Measurements from ENCODE around the gene ZNF624. TPM values are rescaled to one million over a fixed set of nuclear protein-coding genes. Genes with fewer than 3 reads are reported as not detected.

Gene ZNF624
- total RNA-seq: 1.9 and 2.2 TPM in 2 replicates

GRCh38 chr17:16653367-16654041 is at the start of gene ZNF624:
Gene ZNF624, minus strand, starts transcription at chr17:16653850.

DNA sequence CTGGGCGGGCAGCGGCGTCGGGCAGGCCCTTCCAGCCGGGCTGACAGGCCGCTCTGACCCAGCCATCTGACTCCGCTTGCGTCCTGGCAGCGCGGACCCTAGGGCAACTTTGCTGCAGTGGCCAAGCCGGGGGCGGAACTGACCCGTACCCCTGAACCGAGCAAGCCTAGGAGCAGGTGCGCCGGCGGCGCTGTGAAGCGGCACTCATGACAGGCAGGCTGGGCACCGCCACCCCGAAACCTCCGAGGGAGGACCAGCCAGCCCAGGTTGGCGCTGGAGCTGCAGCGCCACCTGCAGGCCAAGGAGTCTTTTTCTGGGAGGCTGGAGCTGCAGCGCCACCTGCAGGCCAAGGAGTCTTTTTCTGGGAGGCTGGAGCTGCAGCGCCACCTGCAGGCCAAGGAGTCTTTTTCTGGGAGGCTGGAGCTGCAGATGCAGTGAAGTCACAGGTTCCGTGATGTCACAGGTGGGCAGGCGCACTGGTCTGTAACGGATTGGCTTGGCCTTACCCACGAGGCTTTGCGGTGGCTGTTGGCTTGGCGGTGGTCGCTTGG is 36.2 kb upstream of the ZNF624 start, which contains the start of gene CCDC144A:
Gene CCDC144A, plus strand, starts transcription at position 511 of the 551 bp plus-strand sequence. CDS start 160 bp downstream, outside the sequence.

Other genes starting within 250 kb of the ZNF624 start
- gene TRPV2, start 238.3 kb downstream of the ZNF624 start, total RNA-seq: 3.2 and 7.7 TPM in 2 replicates
- gene LRRC75A, start 161.7 kb downstream of the ZNF624 start, total RNA-seq: 0.94 and 3.3 TPM in 2 replicates
- gene ZNF287, start 84.6 kb downstream of the ZNF624 start, total RNA-seq: 7.6 and 7.8 TPM in 2 replicates
- gene CCDC144A, start 36.4 kb upstream of the ZNF624 start, total RNA-seq: 0.70 and 1.6 TPM in 2 replicates